ENCODE results near the gene UNC5B.

DNA sequence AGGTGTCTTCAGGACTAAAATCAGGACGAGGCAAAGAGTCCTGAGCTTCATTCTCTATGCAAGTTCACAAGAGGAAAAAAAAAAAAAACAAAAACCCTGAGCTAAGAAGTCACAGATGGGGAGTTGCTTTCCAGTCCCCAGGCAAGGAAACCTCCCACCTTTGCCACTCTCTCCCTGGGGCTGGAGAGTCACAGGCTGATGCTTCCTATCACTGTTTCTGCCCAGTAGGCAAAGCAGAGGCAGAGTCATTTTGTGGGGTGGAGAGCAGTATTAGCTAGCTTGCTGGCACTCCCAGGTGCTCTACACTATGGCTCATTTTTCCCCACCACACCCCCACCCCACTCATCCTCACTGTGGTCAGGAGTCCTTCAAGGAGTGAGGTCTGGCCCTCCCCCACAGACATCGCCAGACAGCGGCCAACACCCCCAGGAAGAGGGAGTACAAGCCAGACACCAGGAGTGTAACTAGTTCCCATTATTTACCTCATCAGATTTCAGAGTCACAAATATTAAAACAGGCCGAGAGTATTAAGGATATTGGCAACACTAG, 34.6 kb upstream of the UNC5B start:
- TF ChIP-seq POLR2A (IDR thresholded peaks at IDR 0.05; ENCODE audit: low read depth, low read length) (no peak), POLR2AphosphoS5 (IDR thresholded peaks at IDR 0.05; ENCODE audit: low read depth, low read length) (no peak), TAF1 (IDR thresholded peaks at IDR 0.05; ENCODE audit: low read depth, low read length) (no peak), SPI1 (IDR thresholded peaks at IDR 0.05; ENCODE audit: low read depth, low read length) (no peak)
